Renal cortex interstitium (tissue), 11 donors: ENCODE results near the gene KDM5B. TPM values are rescaled to one million over a fixed set of nuclear protein-coding genes. Genes with fewer than 3 reads are reported as not detected.

Source experiments
- DNase-seq, 11 donors: peaks; one replicate each; pipeline ENCODE4 v3.0.0-alpha.2; 2013; ENCODE audit warnings: low read depth in 9 of 11, low spot score in 4 of 11; ENCODE audit errors: extremely low read depth in 1 of 11
- polyA plus RNA-seq, 3 donors: library from polyadenylated mRNA; unstranded; fragments of 120-200 nt; gene quantifications; one replicate each; pipeline ENCODE4 v1.2.1, GENCODE V29; 2013; ENCODE audit not compliant: insufficient read length in 3 of 3

KDM5B gene
- polyA plus RNA-seq, 3 donors, result 90.3 to 112 (median 104) TPM

DNA sequence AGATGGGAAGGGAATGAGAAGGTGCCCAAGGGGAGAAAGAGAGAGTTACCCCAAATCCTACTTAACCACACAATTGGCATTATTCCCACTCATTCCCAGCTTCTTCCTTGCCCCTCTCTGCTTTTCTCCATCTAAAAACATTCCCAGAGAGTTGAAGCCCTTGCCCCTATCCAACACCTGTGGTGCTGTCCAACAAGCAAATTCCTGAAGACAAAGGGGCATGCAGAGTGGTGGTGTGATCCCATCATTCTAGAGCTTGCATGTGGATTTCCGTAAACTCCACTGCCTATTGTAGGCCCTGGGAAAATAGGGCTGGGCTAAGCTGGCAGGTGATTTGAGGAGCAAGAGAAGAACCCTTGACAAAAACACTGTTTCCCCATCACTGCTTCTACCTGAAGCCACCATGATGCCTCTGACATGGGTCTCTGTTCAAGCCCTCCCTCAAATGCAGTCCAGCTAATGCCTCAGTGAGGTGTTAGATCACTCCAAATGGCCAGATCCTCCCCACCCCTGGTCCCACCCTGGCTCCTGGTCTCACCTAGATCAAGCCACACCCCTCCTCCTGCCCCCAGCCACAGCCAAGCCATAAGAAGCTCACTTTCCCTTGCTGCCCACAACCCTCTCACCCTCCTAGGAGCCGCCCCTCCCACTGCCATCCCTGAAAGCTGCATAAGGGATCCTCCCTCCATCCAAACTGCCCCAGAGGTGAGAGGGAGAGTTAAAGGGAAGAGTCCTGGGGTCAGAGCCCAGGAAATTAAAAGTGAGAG lies 127.5 kb downstream of the KDM5B start:
- peak in 5 of 11 donors; percentile 18 to 34 (median 27) for DNase-seq

- DNase-seq, result no peak
Measured at GRCh38 chr1:202679406-202680177, 128.6 kb downstream of the KDM5B start.

- no peak for DNase-seq
Measured at GRCh38 chr1:202677433-202677832, 130.8 kb downstream of the KDM5B start.

Other genes with a start within 250 kb of the KDM5B start
- gene SYT2, start 98.0 kb downstream of the KDM5B start, polyA plus RNA-seq, result 1 to 10 TPM; 1.5 to 3.5 (median 2.9) TPM
- 1 to 10 TPM; 3.8 to 5.6 (median 4.0) TPM for gene PCAT6, start 2.5 kb upstream of the KDM5B start, polyA plus RNA-seq
- gene RABIF, start 80.7 kb upstream of the KDM5B start, polyA plus RNA-seq, result 10 to 100 TPM in 2 of 3 donors, 1 to 10 TPM in 1; 9.3 to 11.2 (median 11.1) TPM
- gene KLHL12, start 118.8 kb upstream of the KDM5B start, polyA plus RNA-seq, result 10 to 100 TPM; 37.9 to 47.0 (median 38.3) TPM
- 10 to 100 TPM; 73.8 to 76.9 (median 75.1) TPM for gene ADIPOR1, start 149.9 kb upstream of the KDM5B start, polyA plus RNA-seq
- 10 to 100 TPM; 45.6 to 47.7 (median 47.2) TPM for gene CYB5R1, start 158.8 kb upstream of the KDM5B start, polyA plus RNA-seq
- 10 to 100 TPM; 74.8 to 81.9 (median 75.7) TPM for gene TMEM183A, start 199.0 kb upstream of the KDM5B start, polyA plus RNA-seq
- 10 to 100 TPM in 1 of 3 donors, 1 to 10 TPM in 2; 7.4 to 14.9 (median 8.5) TPM for gene PPFIA4, start 218.1 kb upstream of the KDM5B start, polyA plus RNA-seq